GM21515 (cell line): ENCODE data around the gene MASTL.

ENCODE experiments used
- ATAC-seq: cut with Tn5 transposase; IDR thresholded peaks from one replicate; pipeline ENCODE4 v1.9.1; 2021; ENCODE audit not compliant: unreplicated experiment

MASTL gene

GRCh38 chr10:27225011-27225590 lies 69.9 kb downstream of the MASTL start:
- ATAC-seq = no peak

- no peak for ATAC-seq
Observed at GRCh38 chr10:27225642-27226257, 70.6 kb downstream of the MASTL start.

GRCh38 chr10:27230022-27230421 lies 74.9 kb downstream of the MASTL start:
- ATAC-seq = no peak

GRCh38 chr10:27235706-27236105 lies 80.6 kb downstream of the MASTL start:
- no peak for ATAC-seq
